ENCODE measurements around the gene EGFLAM. TPM values are rescaled to one million over a fixed set of nuclear protein-coding genes. Genes with fewer than 3 reads are reported as not detected.

The EGFLAM gene
- total RNA-seq, 1 experiment from 2014 or later: 9.3 TPM

- no TSS peak for BruUV-seq (replicated peaks)
- H3K36me3 Mint-ChIP-seq (ENCODE audit: insufficient read depth, unreplicated experiment): no peaks in the 10 kb centered on the region
- ChIA-PET CTCF (interaction anchor here (0.6 kb wide), 1 partner anchor 910 kb away, joined by 3 read pairs; no protein-coding TSS in a partner anchor), POLR2A (no interaction called here)
- H3K27ac Mint-ChIP-seq (ENCODE audit: low read depth, unreplicated experiment): no peak overlapping the region
- H3K4me1 Mint-ChIP-seq (ENCODE audit: insufficient read depth, unreplicated experiment): no peaks in the 10 kb centered on the region
- H3K27me3 Mint-ChIP-seq (ENCODE audit: insufficient read depth, unreplicated experiment): no peaks in the 10 kb centered on the region
- H3K9me3 Mint-ChIP-seq (ENCODE audit: unreplicated experiment): peaks cover 12% of the 10 kb centered on the region
- no peak for DNase-seq (ENCODE audit: unreplicated experiment)
- no peak overlapping the region for H3K4me3 Mint-ChIP-seq (ENCODE audit: unreplicated experiment)
- TF ChIP-seq CTCF (IDR thresholded peaks at IDR 0.05; ENCODE audit: unreplicated experiment): no peak
- intact Hi-C loops (cut with micrococcal nuclease): no loop called here
Measured at GRCh38 chr5:38299585-38299984, 41.2 kb downstream of the EGFLAM start.

- ChIA-PET CTCF (no interaction called here), POLR2A (no interaction called here)
- intact Hi-C loops (cut with micrococcal nuclease): no loop called here
- Mint-ChIP-seq H3K4me1 (ENCODE audit: insufficient read depth, unreplicated experiment) (no peaks in the 10 kb centered on the region), H3K9me3 (ENCODE audit: unreplicated experiment) (peaks cover 22% of the 10 kb centered on the region), H3K27me3 (ENCODE audit: insufficient read depth, unreplicated experiment) (no peaks in the 10 kb centered on the region), H3K4me3 (ENCODE audit: unreplicated experiment) (no peak overlapping the region), H3K36me3 (ENCODE audit: insufficient read depth, unreplicated experiment) (no peaks in the 10 kb centered on the region), H3K27ac (ENCODE audit: low read depth, unreplicated experiment) (no peak overlapping the region)
- TF ChIP-seq CTCF (IDR thresholded peaks at IDR 0.05; ENCODE audit: unreplicated experiment): no peak
- DNase-seq (ENCODE audit: unreplicated experiment): no peak
- BruUV-seq (replicated peaks): no TSS peak
Measured at GRCh38 chr5:38305148-38305547, 46.8 kb downstream of the EGFLAM start.

- ChIA-PET CTCF (no interaction called here), POLR2A (interaction anchor here (1.1 kb wide), 1 partner anchor 21 kb away, joined by 3 read pairs; no protein-coding TSS in a partner anchor)
- Mint-ChIP-seq H3K36me3 (ENCODE audit: insufficient read depth, unreplicated experiment) (no peaks in the 10 kb centered on the region), H3K27me3 (ENCODE audit: insufficient read depth, unreplicated experiment) (peaks cover 16% of the 10 kb centered on the region), H3K27ac (ENCODE audit: low read depth, unreplicated experiment) (no peak overlapping the region), H3K9me3 (ENCODE audit: unreplicated experiment) (peaks cover 19% of the 10 kb centered on the region), H3K4me1 (ENCODE audit: insufficient read depth, unreplicated experiment) (no peaks in the 10 kb centered on the region), H3K4me3 (ENCODE audit: unreplicated experiment) (no peak overlapping the region)
- no peak for DNase-seq (ENCODE audit: unreplicated experiment)
- BruUV-seq (replicated peaks): no TSS peak
- TF ChIP-seq CTCF (IDR thresholded peaks at IDR 0.05; ENCODE audit: unreplicated experiment): no peak
- intact Hi-C loops (cut with micrococcal nuclease): no loop called here
Measured at GRCh38 chr5:38307845-38308244, 49.5 kb downstream of the EGFLAM start.

- no TSS peak for BruUV-seq (replicated peaks)
- POLR2A ChIA-PET: interaction anchor here (0.9 kb wide), 1 partner anchor 10 kb away, joined by 3 read pairs; no protein-coding TSS in a partner anchor
Measured at GRCh38 chr5:38316544-38317224, 58.3 kb downstream of the EGFLAM start.

More at GRCh38 chr5:38316544-38317224, 58.3 kb downstream of the EGFLAM start:
- Mint-ChIP-seq H3K4me1 (ENCODE audit: insufficient read depth, unreplicated experiment) (no peaks in the 10 kb centered on the region), H3K27ac (ENCODE audit: low read depth, unreplicated experiment) (no peak overlapping the region), H3K36me3 (ENCODE audit: insufficient read depth, unreplicated experiment) (no peaks in the 10 kb centered on the region), H3K4me3 (ENCODE audit: unreplicated experiment) (no peak overlapping the region), H3K27me3 (ENCODE audit: insufficient read depth, unreplicated experiment) (peaks cover 4% of the 10 kb centered on the region), H3K9me3 (ENCODE audit: unreplicated experiment) (no peaks in the 10 kb centered on the region)
- intact Hi-C loops (cut with micrococcal nuclease): no loop called here
- TF ChIP-seq CTCF (IDR thresholded peaks at IDR 0.05; ENCODE audit: unreplicated experiment): no peak
- CTCF ChIA-PET: interaction anchor here (0.5 to 1.1 kb wide), 4 partner anchors 14 to 656 kb away, joined by 3 to 6 read pairs (median 5); no protein-coding TSS in a partner anchor
- no peak for DNase-seq (ENCODE audit: unreplicated experiment)

Data from MCF 10A (cell line).